Parathyroid adenoma (tissue), 2 donors: ENCODE results near the gene NAA50.

Experiments used
- H2AFZ ChIP-seq: fragments of 300-600 bp; sonication (generic); one replicate; pipeline ENCODE4 v1.7.0; 2017; ENCODE audit warnings: antibody characterized with exemption, mild to moderate bottlenecking
- H3K27ac ChIP-seq: fragments of 300-600 bp; sonication (generic); one replicate; pipeline ENCODE4 v1.7.0; 2017
- H3K27me3 ChIP-seq: fragments of 300-600 bp; sonication (generic); one replicate; pipeline ENCODE4 v1.7.0; 2017; ENCODE audit warnings: low read length; ENCODE audit not compliant: control insufficient read depth, insufficient read depth
- H3K36me3 ChIP-seq: fragments of 300-600 bp; sonication (generic); one replicate; pipeline ENCODE4 v1.7.0; 2017; ENCODE audit warnings: low read length; ENCODE audit not compliant: control insufficient read depth, insufficient read depth
- H3K4me1 ChIP-seq: fragments of 300-600 bp; sonication (generic); one replicate; pipeline ENCODE4 v1.7.0; 2017; ENCODE audit warnings: control low read depth
- H3K4me2 ChIP-seq: fragments of 300-600 bp; sonication (generic); one replicate; pipeline ENCODE4 v1.7.0; 2017; ENCODE audit warnings: low read length
- H3K4me3 ChIP-seq: fragments of 300-600 bp; sonication (generic); one replicate; pipeline ENCODE4 v1.7.0; 2017; ENCODE audit warnings: low read depth, low read length
- H3K79me2 ChIP-seq: fragments of 300-600 bp; sonication (generic); one replicate; pipeline ENCODE4 v1.7.0; 2017; ENCODE audit warnings: control low read depth
- H3K9ac ChIP-seq: fragments of 300-600 bp; sonication (generic); one replicate; pipeline ENCODE4 v1.7.0; 2017; ENCODE audit warnings: mild to moderate bottlenecking
- H3K9me3 ChIP-seq: fragments of 300-600 bp; sonication (generic); one replicate; pipeline ENCODE4 v1.7.0; 2017; ENCODE audit warnings: low read length; ENCODE audit not compliant: control insufficient read depth
- TF ChIP-seq, protein P1 (sequence below): fragments of 300-600 bp; sonication (generic); IDR thresholded peaks from one replicate; pipeline ENCODE4 v1.7.0; 2017; ENCODE audit warnings: antibody characterized with exemption, mild to moderate bottlenecking
- donor health status: primary hyperparathyroidism.

Gene NAA50

DNA sequence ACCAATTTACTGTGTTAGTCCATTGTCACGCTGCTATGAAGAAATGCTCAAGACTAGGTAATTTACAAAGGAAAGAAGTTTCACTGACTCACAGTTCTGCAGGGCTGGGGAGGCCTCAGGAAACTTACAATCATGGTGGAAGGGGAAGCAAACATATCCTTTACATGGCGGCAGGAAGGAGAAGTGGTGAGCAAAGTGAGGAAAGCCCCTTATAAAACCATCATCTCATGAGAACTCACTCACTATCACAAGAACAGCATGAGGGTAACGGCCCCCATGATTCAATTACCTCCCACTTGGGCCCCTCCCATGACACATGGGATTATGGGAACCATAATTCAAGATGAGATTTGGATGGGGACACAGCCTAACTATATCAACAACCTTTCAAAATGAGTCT is 69.8 kb downstream of the NAA50 start:
- H3K79me2 ChIP-seq, result peaks cover 6% of the 10 kb centered on the region
- TF ChIP-seq, protein P1, sequence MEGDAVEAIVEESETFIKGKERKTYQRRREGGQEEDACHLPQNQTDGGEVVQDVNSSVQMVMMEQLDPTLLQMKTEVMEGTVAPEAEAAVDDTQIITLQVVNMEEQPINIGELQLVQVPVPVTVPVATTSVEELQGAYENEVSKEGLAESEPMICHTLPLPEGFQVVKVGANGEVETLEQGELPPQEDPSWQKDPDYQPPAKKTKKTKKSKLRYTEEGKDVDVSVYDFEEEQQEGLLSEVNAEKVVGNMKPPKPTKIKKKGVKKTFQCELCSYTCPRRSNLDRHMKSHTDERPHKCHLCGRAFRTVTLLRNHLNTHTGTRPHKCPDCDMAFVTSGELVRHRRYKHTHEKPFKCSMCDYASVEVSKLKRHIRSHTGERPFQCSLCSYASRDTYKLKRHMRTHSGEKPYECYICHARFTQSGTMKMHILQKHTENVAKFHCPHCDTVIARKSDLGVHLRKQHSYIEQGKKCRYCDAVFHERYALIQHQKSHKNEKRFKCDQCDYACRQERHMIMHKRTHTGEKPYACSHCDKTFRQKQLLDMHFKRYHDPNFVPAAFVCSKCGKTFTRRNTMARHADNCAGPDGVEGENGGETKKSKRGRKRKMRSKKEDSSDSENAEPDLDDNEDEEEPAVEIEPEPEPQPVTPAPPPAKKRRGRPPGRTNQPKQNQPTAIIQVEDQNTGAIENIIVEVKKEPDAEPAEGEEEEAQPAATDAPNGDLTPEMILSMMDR, result no peak
- H3K4me2 ChIP-seq, result no peak overlapping the region
- no peak overlapping the region for H3K4me3 ChIP-seq
- no peaks in the 10 kb centered on the region for H3K27me3 ChIP-seq
- no peak overlapping the region for H3K27ac ChIP-seq
- no peak overlapping the region for H2AFZ ChIP-seq
- H3K36me3 ChIP-seq, result no peaks in the 10 kb centered on the region
- H3K9me3 ChIP-seq, result no peaks in the 10 kb centered on the region
- no peak overlapping the region for H3K9ac ChIP-seq
- no peaks in the 10 kb centered on the region for H3K4me1 ChIP-seq

DNA sequence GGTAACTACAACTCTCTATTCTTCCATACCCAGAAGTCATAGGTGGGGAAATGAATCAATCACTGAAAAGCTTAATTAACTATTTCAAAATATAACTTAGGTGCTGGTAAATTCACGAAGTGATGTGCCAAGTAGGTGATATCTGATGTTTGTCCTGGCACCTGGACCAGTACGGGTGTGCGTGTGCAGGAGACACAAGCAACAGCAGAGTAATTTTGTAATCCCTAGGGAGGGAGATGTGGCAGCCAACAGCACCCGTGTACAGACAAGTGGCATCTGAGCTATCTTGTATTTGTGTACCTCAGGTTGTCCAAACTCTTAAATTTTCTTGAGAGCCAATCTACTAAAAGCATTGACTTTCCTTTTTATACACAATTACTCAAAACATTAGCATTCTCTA is 72.5 kb downstream of the NAA50 start:
- Histone ChIP-seq H3K4me2 (no peak overlapping the region), H3K79me2 (peaks cover 2% of the 10 kb centered on the region), H3K4me3 (no peak overlapping the region), H3K4me1 (no peaks in the 10 kb centered on the region), H3K9me3 (no peaks in the 10 kb centered on the region), H2AFZ (no peak overlapping the region), H3K27me3 (no peaks in the 10 kb centered on the region), H3K9ac (no peak overlapping the region), H3K36me3 (no peaks in the 10 kb centered on the region), H3K27ac (no peak overlapping the region)
- TF ChIP-seq, protein P1, result no peak

DNA sequence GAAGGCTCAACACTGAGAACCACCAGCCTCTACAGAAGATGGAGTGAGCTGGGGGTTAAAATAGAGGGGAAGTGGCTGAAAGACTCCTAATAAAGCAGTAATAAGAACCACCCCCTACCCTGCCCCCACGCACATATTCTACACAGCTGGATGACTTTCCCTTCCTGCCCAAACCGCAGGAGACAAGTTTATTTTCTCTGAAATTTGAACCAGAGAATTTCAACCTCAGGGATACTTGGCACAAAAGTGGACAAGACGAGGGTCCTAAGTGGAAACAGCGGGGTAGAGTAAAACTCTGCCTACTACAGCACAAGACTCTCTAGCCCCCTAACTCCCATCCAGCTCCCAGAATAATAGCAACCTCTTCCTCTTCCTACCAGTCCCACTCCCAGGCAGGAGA is 78.0 kb downstream of the NAA50 start:
- no peaks in the 10 kb centered on the region for H3K79me2 ChIP-seq
- H3K27me3 ChIP-seq, result no peaks in the 10 kb centered on the region
- H3K36me3 ChIP-seq, result no peaks in the 10 kb centered on the region
- no peaks in the 10 kb centered on the region for H3K9me3 ChIP-seq
- no peak overlapping the region for H2AFZ ChIP-seq
- H3K4me1 ChIP-seq, result no peaks in the 10 kb centered on the region
- H3K9ac ChIP-seq, result no peak overlapping the region
- no peak overlapping the region for H3K4me3 ChIP-seq
- no peak overlapping the region for H3K4me2 ChIP-seq
- TF ChIP-seq, protein P1, result no peak
- H3K27ac ChIP-seq, result no peak overlapping the region
